Measurements from ENCODE around the gene TET2.

TET2 gene

GRCh38 chr4:105137121-105137875, 9.4 kb upstream of the TET2 start:
- Histone ChIP-seq H3K27me3 (no peaks in the 10 kb centered on the region), H3K4me3 (ENCODE audit: low read depth, low read length) (no peak overlapping the region), H3K36me3 (no peaks in the 10 kb centered on the region), H3K4me1 (peaks cover 4% of the 10 kb centered on the region; the same call in 1 of the 2 replicates), H3K9me3 (no peaks in the 10 kb centered on the region)
- no peak for DNase-seq
- no peak for TF ChIP-seq CTCF (IDR thresholded peaks at IDR 0.05; ENCODE audit: low read depth, low read length)

- no peak for TF ChIP-seq CTCF (IDR thresholded peaks at IDR 0.05; ENCODE audit: low read depth, low read length)
- Histone ChIP-seq H3K9me3 (no peaks in the 10 kb centered on the region), H3K4me1 (peaks cover 4% of the 10 kb centered on the region; the same call in 1 of the 2 replicates), H3K4me3 (ENCODE audit: low read depth, low read length) (no peak overlapping the region), H3K36me3 (no peaks in the 10 kb centered on the region), H3K27me3 (no peaks in the 10 kb centered on the region)
- DNase-seq, result no peak
Observed at GRCh38 chr4:105139646-105140045, 7.0 kb upstream of the TET2 start.

- H3K4me3 ChIP-seq (ENCODE audit: low read depth, low read length), result no peak overlapping the region
- H3K9me3 ChIP-seq, result no peaks in the 10 kb centered on the region
- TF ChIP-seq CTCF (IDR thresholded peaks at IDR 0.05; ENCODE audit: low read depth, low read length), result peak; percentile 86
- peaks cover under 1% of the 10 kb centered on the region; the same call in 1 of the 2 replicates for H3K4me1 ChIP-seq
- H3K27me3 ChIP-seq, result no peaks in the 10 kb centered on the region
- no peaks in the 10 kb centered on the region for H3K36me3 ChIP-seq
- peak; percentile 42 for DNase-seq
Observed at GRCh38 chr4:105140684-105141490, 5.8 kb upstream of the TET2 start.

GRCh38 chr4:105145156-105145902, 1.3 kb upstream of the TET2 start:
- no peaks in the 10 kb centered on the region for H3K27me3 ChIP-seq
- H3K36me3 ChIP-seq, result no peaks in the 10 kb centered on the region
- peak overlapping the region; percentile 99 for H3K4me3 ChIP-seq (ENCODE audit: low read depth, low read length)
- H3K9me3 ChIP-seq, result no peaks in the 10 kb centered on the region
- DNase-seq, result no peak
- no peaks in the 10 kb centered on the region for H3K4me1 ChIP-seq
- no peak for TF ChIP-seq CTCF (IDR thresholded peaks at IDR 0.05; ENCODE audit: low read depth, low read length)

GRCh38 chr4:105145903-105146275, 787 bp upstream of the TET2 start:
- no peak for TF ChIP-seq CTCF (IDR thresholded peaks at IDR 0.05; ENCODE audit: low read depth, low read length)
- Histone ChIP-seq H3K27me3 (no peaks in the 10 kb centered on the region), H3K4me3 (ENCODE audit: low read depth, low read length) (peak overlapping the region; percentile 99), H3K4me1 (no peaks in the 10 kb centered on the region), H3K36me3 (no peaks in the 10 kb centered on the region), H3K9me3 (no peaks in the 10 kb centered on the region)
- no peak for DNase-seq
